Skin of body (tissue), 2 donors: Measurements from ENCODE around the gene ZNF358. TPM values are rescaled to one million over a fixed set of nuclear protein-coding genes. Genes with fewer than 3 reads are reported as not detected.
"Not testable (repeated sequence)": the region's sequence is repeated elsewhere in the genome, so short reads cannot be mapped to it uniquely, and the experiment has no call there.

ENCODE experiments used
- DNase-seq: peaks from one replicate; lab custom pipeline; 2025; lab: John Stamatoyannopoulos, UW
- total RNA-seq: library from RNA; depleted of rRNA; stranded (reverse); fragments of >200 nt; gene quantifications from one replicate; pipeline ENCODE4 v1.2.3, GENCODE V29; 2014

The ZNF358 gene
- total RNA-seq, 1 donor from 2014 or later, result 7.4 TPM

GRCh38 chr19:7535047-7535997 lies 19.4 kb downstream of the ZNF358 start, which contains the start of gene PNPLA6:
Gene PNPLA6 (plus strand): TSS chr19:7535717. CDS start chr19:7535789, 72 bp downstream.
- peak; percentile 89 for DNase-seq

GRCh38 chr19:7535998-7536695 lies 20.2 kb downstream of the ZNF358 start:
- DNase-seq, result no peak

- not testable (repeated sequence) for DNase-seq
Observed at GRCh38 chr19:7538990-7539389, 23.1 kb downstream of the ZNF358 start.

- no peak for DNase-seq
Observed at GRCh38 chr19:7539827-7540425, 24.0 kb downstream of the ZNF358 start.

GRCh38 chr19:7540761-7541474 lies 25.0 kb downstream of the ZNF358 start:
- no peak for DNase-seq

- no peak for DNase-seq
Observed at GRCh38 chr19:7541475-7541824, 25.5 kb downstream of the ZNF358 start.

- DNase-seq, result no peak
Observed at GRCh38 chr19:7541828-7542443, 26.0 kb downstream of the ZNF358 start.

GRCh38 chr19:7542556-7543348 lies 26.8 kb downstream of the ZNF358 start:
- DNase-seq, result no peak

- DNase-seq, result no peak
Observed at GRCh38 chr19:7544626-7545025, 28.7 kb downstream of the ZNF358 start.

GRCh38 chr19:7545300-7545699 lies 29.4 kb downstream of the ZNF358 start:
- DNase-seq, result no peak

- no peak for DNase-seq
Observed at GRCh38 chr19:7545904-7546303, 30.0 kb downstream of the ZNF358 start.

GRCh38 chr19:7547159-7547558 lies 31.3 kb downstream of the ZNF358 start:
- no peak for DNase-seq

GRCh38 chr19:7549429-7550148 lies 33.7 kb downstream of the ZNF358 start:
- no peak for DNase-seq

GRCh38 chr19:7550169-7550770 lies 34.4 kb downstream of the ZNF358 start:
- DNase-seq, result no peak

- peak; percentile 77 for DNase-seq
Observed at GRCh38 chr19:7550987-7551761, 35.3 kb downstream of the ZNF358 start.

- DNase-seq, result no peak
Observed at GRCh38 chr19:7552781-7553180, 36.9 kb downstream of the ZNF358 start.

- no peak for DNase-seq
Observed at GRCh38 chr19:7554565-7554964, 38.7 kb downstream of the ZNF358 start.
